Stimulated activated CD8-positive, alpha-beta memory T cell treated with anti-CD3 and anti-CD28 coated beads, Interleukin-15, amount 100 ng/mL, for 24 hours (primary cell): ENCODE results near the gene SLC1A5.

Experiments used
- DNase-seq: peaks from one replicate; pipeline ENCODE4 v3.0.0-alpha.2; 2020; ENCODE audit warnings: low read depth

Gene SLC1A5

GRCh38 chr19:46725036-46725820 lies 63.2 kb downstream of the SLC1A5 start:
- no peak for DNase-seq
